Fibroblast of skin of back (primary cell): ENCODE data around the gene PPP1R1C.

Experiments
- DNase-seq: peaks from one replicate; pipeline ENCODE4 v3.0.0-alpha.2; 2013

Gene PPP1R1C

GRCh38 chr2:182115258-182115657, 129.6 kb downstream of the PPP1R1C start:
- no peak for DNase-seq

- DNase-seq: no peak
Observed at GRCh38 chr2:182116774-182117173, 131.1 kb downstream of the PPP1R1C start.

DNA sequence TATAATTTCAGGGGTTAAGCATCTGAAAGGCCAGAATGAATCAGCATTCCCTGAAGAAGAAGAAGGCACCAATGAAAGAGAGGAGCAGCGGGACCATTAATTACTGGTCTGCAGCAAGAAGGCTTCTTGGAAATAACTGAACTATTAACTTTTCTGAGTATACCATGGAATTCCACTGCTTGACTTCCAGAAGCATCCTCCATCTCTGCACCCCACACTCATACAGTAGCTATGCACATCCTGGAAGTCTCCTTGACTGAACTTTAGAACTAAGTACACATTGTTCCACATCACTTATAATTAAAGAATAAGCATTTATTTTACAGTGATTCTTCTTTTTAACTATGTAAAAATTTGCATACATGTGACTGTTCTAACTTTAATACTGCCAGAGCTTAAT, 131.5 kb downstream of the PPP1R1C start:
- no peak for DNase-seq

- peak; percentile 19 for DNase-seq
Observed at GRCh38 chr2:182128821-182129707, 143.4 kb downstream of the PPP1R1C start.

- no peak for DNase-seq
Observed at GRCh38 chr2:182132605-182133004, 147.0 kb downstream of the PPP1R1C start.

- peak; percentile 52 for DNase-seq
Observed at GRCh38 chr2:182133195-182133891, 147.7 kb downstream of the PPP1R1C start.

DNA sequence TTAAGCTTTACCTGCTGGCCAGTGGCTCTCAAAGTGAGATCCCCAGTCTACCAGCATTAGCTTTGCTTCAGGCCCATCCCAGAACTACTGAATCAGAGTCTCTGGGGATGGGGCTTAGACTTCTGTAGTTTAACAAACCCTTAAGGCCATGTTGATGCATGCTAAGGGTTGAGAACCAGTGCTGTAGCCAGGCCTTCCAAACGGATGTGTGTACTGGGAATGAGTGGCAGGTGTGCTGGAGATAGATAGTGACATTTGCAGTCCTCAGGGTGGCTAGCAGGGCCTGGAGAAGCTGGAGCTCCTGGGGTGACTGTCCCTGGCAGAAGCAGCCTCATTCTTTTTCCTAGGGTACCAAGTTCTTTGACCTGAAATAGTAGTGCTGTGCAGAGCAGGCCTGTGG, 148.5 kb downstream of the PPP1R1C start:
- no peak for DNase-seq

DNA sequence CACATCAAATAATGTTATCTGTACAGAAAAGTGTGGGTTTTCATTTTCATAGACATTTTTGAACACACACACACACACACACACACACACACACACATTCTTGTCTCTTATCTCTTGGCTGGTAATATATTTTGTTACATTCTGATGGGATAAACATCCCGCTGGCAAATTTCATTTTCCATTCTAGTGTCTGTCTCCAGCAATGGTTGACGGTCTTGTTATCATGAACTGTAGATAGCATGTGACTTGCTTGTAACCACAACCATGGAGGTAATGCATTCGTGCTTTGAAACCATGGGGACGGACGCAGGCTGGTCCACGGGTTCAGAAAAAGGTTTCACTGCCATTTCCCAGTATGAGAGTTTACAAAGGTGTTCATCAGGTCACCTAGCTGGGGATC, 156.4 kb downstream of the PPP1R1C start:
- DNase-seq: no peak

- no peak for DNase-seq
Observed at GRCh38 chr2:182144041-182144775, 158.6 kb downstream of the PPP1R1C start.

DNA sequence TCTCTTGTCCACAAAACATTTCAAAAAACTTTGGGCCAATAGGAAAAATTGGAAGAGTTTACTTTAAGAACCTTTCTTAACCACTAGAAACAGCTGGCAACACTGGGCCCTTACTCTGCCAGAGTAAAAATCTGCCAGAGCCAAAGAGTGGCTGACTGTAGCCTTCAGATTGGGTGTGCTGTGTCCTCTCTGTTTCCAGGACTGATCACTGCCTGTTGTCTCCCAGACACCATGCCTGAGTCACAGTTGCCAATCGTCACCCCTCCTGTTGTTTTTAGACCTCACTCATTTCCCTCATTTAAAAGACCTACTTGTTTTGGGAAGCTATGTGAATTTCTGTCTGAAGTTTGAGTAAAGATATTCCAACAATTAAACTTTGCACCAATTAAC, 159.1 kb downstream of the PPP1R1C start:
- peak; percentile 13 for DNase-seq

DNA sequence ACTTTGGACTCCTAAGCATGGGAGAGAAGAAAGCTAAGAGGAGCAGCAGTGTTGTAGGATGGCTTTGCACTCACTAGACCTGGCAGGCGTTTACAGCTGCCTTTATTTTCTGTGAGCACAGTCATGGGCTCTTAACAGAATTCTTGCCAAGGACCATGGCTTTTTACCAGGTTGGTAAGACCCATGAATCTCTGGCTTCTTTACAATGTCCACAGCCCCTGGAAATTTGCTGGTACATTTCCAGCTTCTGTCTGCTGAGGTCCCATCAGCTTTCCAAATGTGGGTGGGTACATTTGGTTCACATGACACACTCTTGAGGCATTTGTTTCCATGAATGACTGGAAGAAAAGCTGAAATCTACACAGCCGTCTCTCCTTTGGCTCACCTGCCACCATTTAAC, 162.7 kb downstream of the PPP1R1C start:
- DNase-seq: no peak

DNA sequence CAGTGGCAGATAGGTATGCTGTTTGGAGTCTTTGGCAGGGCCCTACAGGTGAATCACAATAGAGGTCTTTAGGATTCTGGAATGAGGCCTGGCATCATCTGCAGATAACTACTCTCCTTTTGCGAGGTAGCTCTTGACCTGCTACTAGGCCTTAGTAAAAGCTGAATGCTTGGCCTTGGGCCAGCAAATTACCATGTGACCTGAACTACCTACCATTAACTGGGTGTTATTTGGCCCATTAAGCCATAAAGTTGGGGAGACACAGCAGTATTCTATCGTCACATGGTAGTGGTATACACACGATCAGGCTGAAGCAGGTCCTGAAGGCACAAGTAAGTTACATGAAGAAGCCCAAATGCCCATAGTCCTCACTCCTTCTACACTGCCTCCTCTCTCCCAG, 178.2 kb downstream of the PPP1R1C start:
- no peak for DNase-seq

DNA sequence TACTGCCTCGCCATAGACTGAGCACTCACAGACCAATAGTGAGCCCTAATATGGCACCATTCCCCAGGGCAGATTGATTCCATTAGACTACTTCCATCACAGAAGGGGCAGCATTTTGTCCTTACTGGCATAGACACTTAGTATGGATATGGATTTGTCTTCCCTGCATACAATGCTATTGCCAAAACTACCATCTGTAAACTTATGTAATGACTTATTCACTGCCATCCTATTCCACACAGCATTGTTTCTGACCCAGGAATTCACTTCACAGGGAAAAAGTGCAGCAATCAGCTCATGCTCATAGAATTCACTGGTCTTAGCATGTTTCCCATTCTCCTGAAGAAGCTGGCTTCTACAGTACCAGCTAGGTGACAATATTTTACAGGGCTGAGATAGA, 179.0 kb downstream of the PPP1R1C start:
- DNase-seq: no peak

DNA sequence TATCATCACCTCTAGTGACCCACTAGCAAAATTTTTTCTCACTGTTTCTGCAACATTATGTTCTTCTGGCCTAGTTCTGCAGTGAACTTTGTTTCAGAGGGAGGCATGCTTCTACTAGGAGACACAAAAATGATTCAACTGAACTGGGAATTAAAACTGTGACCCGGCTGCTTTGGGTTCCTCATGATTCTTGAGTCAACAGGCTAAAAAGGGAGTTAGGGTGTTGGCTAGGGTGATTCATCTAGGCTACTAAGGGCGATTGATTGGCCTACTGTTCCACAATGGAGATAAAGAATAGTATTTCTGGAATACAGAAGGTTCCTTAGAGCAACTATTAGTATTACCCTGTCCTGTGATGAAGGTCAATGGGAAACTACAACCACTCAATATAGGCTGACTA, 179.5 kb downstream of the PPP1R1C start:
- DNase-seq: no peak

DNA sequence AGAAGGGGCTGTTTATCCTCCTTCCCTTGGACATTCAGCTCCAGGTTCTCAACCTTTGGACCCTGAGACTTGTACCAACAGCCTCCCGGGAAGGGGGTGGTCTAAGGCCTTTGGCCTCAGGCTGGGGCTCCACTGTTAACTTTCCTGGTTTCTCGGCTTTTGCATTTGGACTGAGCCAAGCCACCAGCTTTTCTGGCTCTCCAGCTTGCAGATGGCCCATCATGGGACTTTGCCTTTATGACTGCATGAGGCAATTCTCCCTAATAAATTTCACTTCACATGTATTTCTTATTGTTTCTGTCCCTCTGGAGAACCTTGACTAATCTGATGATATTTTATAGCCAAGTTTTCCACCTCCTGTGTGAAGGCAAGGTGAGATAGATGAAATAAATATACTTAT, 180.8 kb downstream of the PPP1R1C start:
- DNase-seq: no peak

GRCh38 chr2:182166841-182167240, 181.2 kb downstream of the PPP1R1C start:
- DNase-seq: no peak
